ENCODE measurements around the gene COG2.
"Not testable (repeated sequence)": the region's sequence is repeated elsewhere in the genome, so short reads cannot be mapped to it uniquely, and the experiment has no call there.

The COG2 gene

DNA sequence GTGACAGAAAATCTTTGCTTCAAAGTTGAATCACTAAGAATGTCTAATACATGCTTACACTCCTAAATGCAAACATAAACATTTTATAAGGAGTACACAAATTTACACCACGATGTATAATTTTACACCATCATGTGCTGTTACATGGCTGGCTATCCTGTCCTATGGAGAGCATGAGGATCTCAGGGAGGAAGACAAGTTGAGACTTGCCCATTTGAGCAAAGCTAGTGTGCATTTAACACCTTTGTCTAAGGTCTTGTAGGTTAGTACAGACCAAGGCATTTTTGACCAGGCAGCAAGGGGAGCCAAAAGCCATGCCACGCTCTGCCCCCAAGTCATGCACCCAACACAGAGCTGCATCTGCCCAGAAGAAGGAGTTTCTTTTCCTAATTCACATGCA is 14.5 kb upstream of the COG2 start:
- DNase-seq, result no peak

- no peak for DNase-seq
Measured at GRCh38 chr1:230629511-230629910, 12.8 kb upstream of the COG2 start.

GRCh38 chr1:230631477-230631876 is 10.8 kb upstream of the COG2 start:
- no peak for DNase-seq

DNA sequence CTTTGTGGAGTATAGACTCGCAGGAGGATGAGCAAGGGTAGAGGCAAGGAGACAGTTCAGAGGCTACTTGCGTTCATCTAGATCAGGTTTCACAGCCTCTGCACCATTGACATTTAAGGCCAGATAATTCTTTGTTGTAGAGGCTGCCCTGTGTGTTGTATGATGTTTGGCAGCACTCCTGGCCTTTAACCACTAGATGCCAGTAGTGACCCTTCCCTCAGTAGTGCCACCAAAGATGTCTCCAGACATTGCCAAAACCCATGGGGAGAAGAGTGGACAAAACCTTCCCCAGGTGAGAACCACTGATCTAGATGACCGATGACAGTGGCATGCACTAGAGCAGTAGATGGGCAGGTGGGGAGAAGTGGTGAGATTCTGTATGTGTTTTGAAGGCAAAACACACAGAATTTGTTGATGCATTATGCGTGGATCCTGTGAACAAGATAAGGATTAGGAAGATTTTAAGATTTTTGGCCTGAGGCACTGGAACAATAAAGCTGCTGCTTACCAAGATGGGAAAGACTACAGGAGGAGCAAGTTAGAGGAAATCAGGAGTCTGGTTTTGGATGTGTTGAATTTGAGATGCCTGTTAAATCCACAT is 9.9 kb upstream of the COG2 start:
- peak in 1 of 5 experiments; percentile 33 for DNase-seq

GRCh38 chr1:230633469-230633868 is 8.8 kb upstream of the COG2 start:
- DNase-seq, result no peak

DNA sequence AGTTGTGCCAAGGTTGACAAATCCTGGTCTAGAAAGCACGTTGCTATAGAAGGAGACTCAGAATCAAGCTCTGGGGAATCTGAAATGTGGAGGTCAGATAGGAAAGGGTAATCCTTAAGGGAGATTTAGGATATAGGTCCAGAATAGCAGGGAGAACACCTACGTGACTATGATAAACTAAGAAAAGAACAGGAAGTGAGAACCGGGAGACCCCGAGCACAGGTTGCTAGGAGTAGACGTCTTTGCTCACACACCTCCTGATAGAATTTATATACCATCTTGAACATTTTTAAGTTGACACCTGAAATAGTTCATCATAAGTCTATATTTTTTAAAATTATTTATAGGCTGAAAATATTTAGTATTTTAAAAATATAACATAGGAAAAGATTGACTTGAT is 7.9 kb upstream of the COG2 start:
- no peak for DNase-seq

- no peak for DNase-seq
Measured at GRCh38 chr1:230636575-230637148, 5.6 kb upstream of the COG2 start.

GRCh38 chr1:230639714-230640209 is 2.5 kb upstream of the COG2 start:
- DNase-seq, result no peak

- DNase-seq, result no peak
Measured at GRCh38 chr1:230641346-230641745, 935 bp upstream of the COG2 start.

DNA sequence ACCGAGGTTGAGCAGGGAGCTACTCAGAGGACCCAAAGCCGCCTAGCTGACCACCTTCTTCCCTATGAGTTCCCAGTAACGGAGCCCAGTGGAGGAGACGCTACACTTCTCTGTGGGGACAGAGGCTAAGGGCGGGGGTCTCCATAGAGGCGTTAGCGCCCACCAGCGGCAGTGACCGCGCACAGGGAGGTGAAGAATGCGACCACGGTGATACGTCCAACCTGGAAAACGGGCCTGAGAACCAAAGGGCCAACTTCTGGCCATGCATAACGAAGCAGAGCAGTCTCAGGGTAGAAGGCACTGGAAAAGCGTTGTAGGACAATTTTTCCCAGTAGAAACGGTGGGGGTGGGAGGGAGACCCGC is 400 bp upstream of the COG2 start:
- DNase-seq, result no peak

GRCh38 chr1:230643908-230644307 is 1.6 kb downstream of the COG2 start:
- peak in 1 of 5 experiments; percentile 74 for DNase-seq

- no peak for DNase-seq
Measured at GRCh38 chr1:230646710-230647302, 4.5 kb downstream of the COG2 start.

- DNase-seq, result peak in 1 of 5 experiments; percentile 75
Measured at GRCh38 chr1:230647321-230647720, 5.0 kb downstream of the COG2 start.

DNA sequence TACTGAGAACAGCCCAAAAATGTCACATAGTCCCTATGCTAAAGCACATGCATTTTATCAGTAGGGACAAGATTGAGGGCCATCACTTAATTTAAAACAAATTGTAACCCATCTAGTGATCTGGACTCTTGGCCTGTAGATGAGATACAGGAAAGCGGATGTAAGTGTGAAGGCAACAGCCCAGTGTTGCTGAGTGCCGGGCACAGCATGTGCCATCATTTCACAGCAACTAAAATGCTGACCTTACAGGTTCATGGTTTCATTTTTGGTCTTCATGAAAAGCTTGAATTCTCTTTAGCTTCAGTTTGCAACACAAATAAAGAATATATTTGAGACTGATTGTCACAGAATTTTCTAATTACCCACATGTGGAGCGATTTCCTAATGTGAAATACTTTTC is 5.8 kb downstream of the COG2 start:
- DNase-seq, result no peak

DNA sequence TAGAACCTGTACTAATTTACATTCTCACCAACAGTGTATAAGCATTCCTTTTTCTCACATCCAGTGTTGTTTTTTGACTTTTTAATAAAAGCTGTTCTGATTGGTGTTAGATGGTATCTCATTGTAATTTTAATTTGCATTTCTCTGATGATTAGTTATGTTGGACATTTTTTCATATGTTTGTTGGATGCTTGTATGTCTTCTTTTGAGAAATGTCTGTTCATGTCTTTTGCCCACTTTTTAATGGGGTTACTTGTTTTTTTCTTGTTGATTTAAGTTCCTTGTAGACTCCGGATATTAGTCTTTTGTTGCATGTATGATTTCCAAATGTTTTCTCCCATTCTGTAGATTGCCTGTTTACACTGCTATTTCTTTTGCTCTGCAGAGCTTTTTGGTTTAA is 8.0 kb downstream of the COG2 start:
- DNase-seq, result no peak

GRCh38 chr1:230651235-230651634 is 9.0 kb downstream of the COG2 start:
- DNase-seq, result no peak

- not testable (repeated sequence) for DNase-seq
Measured at GRCh38 chr1:230656719-230657118, 14.4 kb downstream of the COG2 start.

- DNase-seq, result not testable (repeated sequence)
Measured at GRCh38 chr1:230658103-230658502, 15.8 kb downstream of the COG2 start.

DNA sequence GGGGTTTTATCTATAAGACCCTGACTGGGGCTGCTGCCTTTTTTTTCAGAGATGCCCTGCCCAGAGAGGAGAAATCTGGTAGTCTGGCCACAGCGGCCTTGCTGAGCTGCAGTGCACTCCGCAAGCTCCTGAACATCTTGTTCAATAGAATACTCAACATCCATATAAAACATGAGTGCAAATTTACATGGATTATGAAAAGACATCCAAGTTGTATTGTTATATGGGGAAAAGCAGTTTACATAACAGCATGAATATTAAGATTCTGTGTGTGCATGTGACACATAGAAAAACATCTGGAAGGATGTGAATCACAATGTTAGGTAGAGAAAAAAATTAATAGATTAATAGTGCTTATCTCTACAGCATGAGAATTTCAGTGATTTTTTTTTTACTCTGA is 16.4 kb downstream of the COG2 start:
- DNase-seq, result no peak

DNA sequence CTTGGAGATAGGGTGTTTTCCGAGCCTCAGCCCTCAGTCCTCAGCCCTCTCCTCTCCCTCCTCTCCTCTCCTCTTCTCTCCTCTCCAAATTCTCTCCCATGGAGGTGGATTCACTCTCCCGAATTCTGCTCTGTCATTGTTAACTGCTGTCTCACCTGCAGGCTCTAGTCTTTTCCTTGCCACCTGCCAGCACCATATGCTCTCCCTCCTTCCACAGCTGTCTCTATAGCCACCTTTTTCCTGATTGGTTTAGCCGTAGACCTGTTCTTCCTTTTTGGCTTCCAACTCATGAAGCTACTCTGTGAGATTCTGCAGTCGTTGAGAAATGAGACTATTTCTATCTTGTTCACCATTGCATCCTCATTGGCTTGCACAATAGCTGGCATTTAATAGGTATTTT is 19.7 kb downstream of the COG2 start:
- DNase-seq, result no peak

- no peak for DNase-seq
Measured at GRCh38 chr1:230668227-230668626, 25.9 kb downstream of the COG2 start.

GRCh38 chr1:230669543-230669942 is 27.3 kb downstream of the COG2 start:
- DNase-seq, result no peak

- no peak for DNase-seq
Measured at GRCh38 chr1:230674581-230674980, 32.3 kb downstream of the COG2 start.

DNA sequence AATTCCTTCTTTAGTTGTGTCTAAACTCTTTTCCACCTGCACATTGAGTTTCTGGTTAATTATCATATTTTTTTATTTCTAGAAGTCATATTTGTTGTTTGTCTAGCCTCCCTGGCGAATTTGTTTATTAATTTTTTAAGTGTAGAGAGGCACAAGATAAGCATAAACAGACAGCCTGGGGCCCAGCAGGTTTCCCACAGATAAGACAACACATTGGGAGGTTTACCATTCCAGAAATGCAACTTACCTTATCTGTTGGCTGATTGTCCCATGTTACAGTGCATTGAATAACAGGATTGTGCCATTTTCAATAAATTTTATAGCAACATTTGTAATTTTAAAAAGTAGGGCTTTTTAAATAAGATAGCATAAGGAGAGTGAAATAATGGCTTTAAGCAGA is 34.9 kb downstream of the COG2 start:
- no peak for DNase-seq

GRCh38 chr1:230679192-230679591 is 36.9 kb downstream of the COG2 start:
- no peak for DNase-seq

Measured in T-helper 2 cell (primary cell).